Psoas muscle (tissue), 8 donors: ENCODE results near the gene HS1BP3. TPM values are rescaled to one million over a fixed set of nuclear protein-coding genes. Genes with fewer than 3 reads are reported as not detected.

Experiments
- ATAC-seq, 4 donors: fragments of 200-7000 bp; cut with Tn5 transposase; one replicate each; pipeline ENCODE4 v1.9.1; 2020; ENCODE audit warnings: moderate library complexity in 3 of 4, mild to moderate bottlenecking in 2 of 4
- DNase-seq, 2 donors: peaks; one replicate each; pipeline ENCODE4 v3.0.0-alpha.2; 2020
- H3K27ac ChIP-seq: fragments of 200-600 bp; one replicate; pipeline ENCODE4 v1.8.0; 2022
- H3K27me3 ChIP-seq, 3 donors: fragments of 200-600 bp in 1 of 3; one replicate each; pipeline versions ENCODE4 v1.6.1 to v1.8.0; 2013 to 2022; ENCODE audit warnings: low read length in 2 of 3, mild to moderate bottlenecking in 2 of 3, moderate library complexity in 1 of 3; ENCODE audit not compliant: insufficient read depth in 3 of 3
- H3K36me3 ChIP-seq, 2 donors: fragments of 200-600 bp in 1 of 2; one replicate each; pipeline versions ENCODE4 v1.6.1 to v1.8.0; 2013 to 2022; ENCODE audit warnings: low read depth in 1 of 2, mild to moderate bottlenecking in 1 of 2, moderate library complexity in 1 of 2; ENCODE audit not compliant: insufficient read depth in 1 of 2
- H3K4me1 ChIP-seq: fragments of 200-600 bp; one replicate; pipeline ENCODE4 v1.8.0; 2022
- H3K4me3 ChIP-seq: fragments of 200-600 bp; one replicate; pipeline ENCODE4 v1.8.0; 2022; ENCODE audit warnings: mild to moderate bottlenecking
- H3K9me3 ChIP-seq: fragments of 200-600 bp; one replicate; pipeline ENCODE4 v1.8.0; 2022
- WGBS, 3 donors: extraction: QIAGEN DNeasy Blood & Tissue Kit; methylation state at CpG; one replicate each; pipeline versions ENCODE4 v1.1.6 to v1.1.7; 2013; 5-methylcytosine and 5-hydroxymethylcytosine counted together
- intact Hi-C, 2 donors: fragments of 100-400 bp; cut with DNase I; formaldehyde crosslinking; loops; one replicate each; pipeline versions ENCODE4 v1.11.0 to v1.14.2; 2022
- polyA plus RNA-seq, 3 donors: library from polyadenylated mRNA; stranded (reverse); fragments of 200-250 nt; gene quantifications; one replicate each; pipeline ENCODE4 v1.2.3, GENCODE V29; 2013
- total RNA-seq, 4 donors: library from RNA; stranded (reverse); fragmentation: NEBNext Ultra II Directional in 2 of 4; extraction: Animal tissue kit (Norgen Biotek cat#: 25700) in 2 of 4; gene quantifications; one replicate each; pipeline versions ENCODE4 v1.2.1 to v1.2.4, GENCODE V29; 2021 to 2023
- TF ChIP-seq, protein P1 (sequence below): fragments of 200-600 bp; IDR thresholded peaks from one replicate; pipeline ENCODE4 v1.8.0; 2022; ENCODE audit warnings: antibody characterized with exemption
- donor health status: healthy with polysubstance abuse.
- donor health status: DM: no; HTN: no; CAD: no; lungs with moderate emphysema.
- donor health status: Bipolar disorder and iron deficiency.
- donor health status: healthy.
- donor health status: DM: yes; HTN: yes; CAD: no.
- donor health status: DM: no; HTN: no; CAD: no.
- donor health status: DM: no; HTN: no; CAD: no.
- donor health status: DM: yes; HTN: yes; CAD: no.

The HS1BP3 gene
- total and polyA plus RNA-seq, 7 donors, result 9.2 to 20.6 (median 12.1) TPM

DNA sequence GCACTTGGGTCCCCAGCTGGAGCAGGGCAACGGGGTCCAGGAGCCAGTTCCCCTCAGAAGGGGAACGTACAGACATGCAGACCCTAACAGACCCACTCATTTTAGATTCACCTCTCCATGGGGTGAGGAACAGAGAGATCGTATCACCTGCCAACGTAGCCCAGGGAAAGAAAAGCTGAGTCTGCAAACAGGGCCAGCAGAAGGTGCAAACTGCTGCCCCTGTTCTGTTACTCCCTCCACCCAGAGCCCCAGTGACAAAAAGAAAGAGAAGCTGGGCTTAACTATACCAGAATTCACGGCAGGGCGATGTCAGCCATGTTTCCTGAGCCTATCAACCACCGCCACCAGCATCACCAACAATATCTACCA, 817 bp upstream of the HS1BP3 start:
- TF ChIP-seq, protein P1, sequence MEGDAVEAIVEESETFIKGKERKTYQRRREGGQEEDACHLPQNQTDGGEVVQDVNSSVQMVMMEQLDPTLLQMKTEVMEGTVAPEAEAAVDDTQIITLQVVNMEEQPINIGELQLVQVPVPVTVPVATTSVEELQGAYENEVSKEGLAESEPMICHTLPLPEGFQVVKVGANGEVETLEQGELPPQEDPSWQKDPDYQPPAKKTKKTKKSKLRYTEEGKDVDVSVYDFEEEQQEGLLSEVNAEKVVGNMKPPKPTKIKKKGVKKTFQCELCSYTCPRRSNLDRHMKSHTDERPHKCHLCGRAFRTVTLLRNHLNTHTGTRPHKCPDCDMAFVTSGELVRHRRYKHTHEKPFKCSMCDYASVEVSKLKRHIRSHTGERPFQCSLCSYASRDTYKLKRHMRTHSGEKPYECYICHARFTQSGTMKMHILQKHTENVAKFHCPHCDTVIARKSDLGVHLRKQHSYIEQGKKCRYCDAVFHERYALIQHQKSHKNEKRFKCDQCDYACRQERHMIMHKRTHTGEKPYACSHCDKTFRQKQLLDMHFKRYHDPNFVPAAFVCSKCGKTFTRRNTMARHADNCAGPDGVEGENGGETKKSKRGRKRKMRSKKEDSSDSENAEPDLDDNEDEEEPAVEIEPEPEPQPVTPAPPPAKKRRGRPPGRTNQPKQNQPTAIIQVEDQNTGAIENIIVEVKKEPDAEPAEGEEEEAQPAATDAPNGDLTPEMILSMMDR, result no peak
- Histone ChIP-seq H3K4me1 (peaks cover 9% of the 10 kb centered on the region), H3K9me3 (no peaks in the 10 kb centered on the region), H3K4me3 (peak overlapping the region; percentile 97), H3K27ac (peak overlapping the region; percentile 88), H3K27me3 (no peaks in the 10 kb centered on the region), H3K36me3 (no peaks in the 10 kb centered on the region)
- DNase-seq (no peak), ATAC-seq (no peak)
- intact Hi-C loops, result no loop called here
- 64 to 69% (median 66%) methylated on average over 7 of the region's 7 CpGs for WGBS, 3 donors

DNA sequence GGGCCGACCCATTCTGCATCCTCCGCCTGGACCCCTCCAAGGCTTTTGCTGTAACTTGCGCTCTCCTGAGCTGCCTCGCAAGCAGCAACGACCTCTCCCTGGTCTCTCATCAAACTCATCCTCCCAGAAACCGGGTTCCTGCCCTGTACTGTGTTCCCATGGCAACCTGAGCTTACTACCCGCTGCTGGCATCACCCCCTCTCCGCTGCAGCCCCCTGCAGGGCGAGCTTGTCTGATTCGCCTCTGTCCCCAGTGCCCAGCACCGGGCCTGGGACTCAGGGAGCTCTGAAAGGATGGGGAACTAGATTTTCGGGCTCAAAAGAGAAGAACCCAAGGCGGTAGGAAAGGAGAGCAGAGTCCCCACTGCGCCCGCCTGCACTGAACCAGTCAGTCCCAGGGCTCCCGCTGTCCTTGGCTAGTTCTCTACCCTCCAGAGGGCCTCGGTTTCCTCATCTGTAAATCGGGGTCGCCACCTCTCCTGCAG, 463 bp downstream of the HS1BP3 start:
- ATAC-seq, result peak; percentile 1 to 22 (median 6)

DNA sequence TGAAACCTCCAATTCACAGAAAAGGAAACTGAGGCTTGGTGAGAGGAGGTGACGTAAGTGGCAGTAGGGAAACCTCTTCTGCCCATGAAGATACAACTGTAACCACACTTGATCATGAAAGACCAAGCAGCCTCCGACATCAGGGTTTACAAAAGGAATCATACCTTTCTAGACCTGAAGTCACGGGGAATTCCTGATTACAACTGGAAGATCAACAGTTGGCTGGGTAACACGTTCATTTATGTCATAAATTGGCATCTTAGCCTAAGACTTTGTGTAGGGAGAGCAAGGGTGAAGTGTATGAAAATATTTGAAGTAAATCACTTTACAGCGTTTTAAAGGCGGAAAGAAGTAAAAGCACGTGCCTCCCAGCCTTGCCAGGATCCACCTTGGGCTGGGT, 922 bp downstream of the HS1BP3 start:
- no peak for ATAC-seq
- TF ChIP-seq, protein P1, result no peak
- intact Hi-C loops, result no loop called here
- WGBS, 3 donors, result 67 to 78% (median 71%) methylated on average over 7 of the region's 7 CpGs
- peaks cover 9% of the 10 kb centered on the region for H3K4me1 ChIP-seq
- H3K9me3 ChIP-seq, result no peaks in the 10 kb centered on the region
- H3K36me3 ChIP-seq, result peaks cover 0 to 10% of the 10 kb centered on the region in 2 donors
- H3K4me3 ChIP-seq, result peak overlapping the region; percentile 97
- DNase-seq, result no peak
- H3K27ac ChIP-seq, result no peak overlapping the region
- no peaks in the 10 kb centered on the region for H3K27me3 ChIP-seq

More for the DNA sequence above, 463 bp downstream of the HS1BP3 start:
- no peak for DNase-seq
- peaks cover 0 to 5% of the 10 kb centered on the region in 2 donors for H3K36me3 ChIP-seq
- H3K4me1 ChIP-seq, result peaks cover 9% of the 10 kb centered on the region
- TF ChIP-seq, protein P1, result no peak
- H3K27me3 ChIP-seq, result no peaks in the 10 kb centered on the region
- no peaks in the 10 kb centered on the region for H3K9me3 ChIP-seq
- H3K27ac ChIP-seq, result peak overlapping the region; percentile 88
- 14 to 19% (median 15%) methylated on average over 15 to 19 of the region's 19 CpGs for WGBS, 3 donors
- peak overlapping the region; percentile 97 for H3K4me3 ChIP-seq
- intact Hi-C loops, result no loop called here

DNA sequence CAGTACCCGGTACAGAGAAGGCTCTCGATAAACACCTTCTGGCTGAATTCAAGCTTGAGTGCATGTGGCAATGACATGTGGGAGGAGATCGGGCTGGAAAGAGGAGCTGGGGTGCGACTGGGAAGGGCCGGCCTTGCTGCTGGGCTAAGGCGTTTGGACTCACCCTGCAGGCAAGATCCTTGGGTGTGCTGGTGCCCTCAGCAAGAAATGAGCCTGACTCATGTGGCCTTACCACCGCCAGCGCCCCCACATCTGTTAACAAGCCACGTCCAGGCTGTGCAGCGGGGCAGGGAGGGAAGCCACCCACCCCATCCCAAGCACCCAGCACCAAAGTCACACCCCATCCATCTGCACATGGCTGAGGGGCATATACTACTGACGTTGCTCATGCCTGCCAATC, 1.3 kb downstream of the HS1BP3 start:
- DNase-seq (peak in 1 of 2 donors; percentile 53), ATAC-seq (no peak)
- peaks cover 0 to 14% of the 10 kb centered on the region in 2 donors for H3K36me3 ChIP-seq
- WGBS, 3 donors, result 84 to 92% (median 90%) methylated on average over 11 of the region's 11 CpGs
- H3K27ac ChIP-seq, result no peak overlapping the region
- intact Hi-C loops, result no loop called here
- TF ChIP-seq, protein P1, result no peak
- H3K27me3 ChIP-seq, result no peaks in the 10 kb centered on the region
- no peaks in the 10 kb centered on the region for H3K9me3 ChIP-seq
- H3K4me1 ChIP-seq, result peaks cover 9% of the 10 kb centered on the region
- peak overlapping the region; percentile 97 for H3K4me3 ChIP-seq

DNA sequence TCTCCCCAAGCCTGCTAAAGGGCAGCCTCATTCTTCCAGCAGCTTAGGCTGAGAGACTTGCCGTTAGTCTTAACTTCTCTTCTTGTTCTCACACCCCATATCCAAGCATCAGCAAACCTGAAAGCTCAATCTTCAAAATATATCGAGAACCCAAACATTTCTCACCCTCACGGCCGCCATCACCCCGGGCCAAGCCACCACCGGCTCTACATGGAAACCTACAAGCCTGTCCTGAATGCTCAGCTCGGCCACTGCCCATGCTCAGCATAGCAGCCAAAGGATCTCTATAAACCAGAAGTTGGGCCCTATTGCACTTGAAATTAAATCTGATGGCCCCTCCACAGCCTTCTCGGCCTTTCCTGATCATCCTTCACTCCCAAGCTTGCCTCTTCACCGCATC, 2.1 kb downstream of the HS1BP3 start:
- H3K27ac ChIP-seq, result no peak overlapping the region
- H3K36me3 ChIP-seq, result peaks cover 0 to 22% of the 10 kb centered on the region in 2 donors
- WGBS, 3 donors, result 95 to 98% (median 96%) methylated on average over 9 of the region's 9 CpGs
- DNase-seq, result peak in 1 of 2 donors; percentile 41
- no peaks in the 10 kb centered on the region for H3K27me3 ChIP-seq
- TF ChIP-seq, protein P1, result no peak
- H3K4me1 ChIP-seq, result peaks cover 9% of the 10 kb centered on the region
- no peak overlapping the region for H3K4me3 ChIP-seq
- intact Hi-C loops, result no loop called here
- no peaks in the 10 kb centered on the region for H3K9me3 ChIP-seq
- ATAC-seq, result no peak
